HG02885 (cell line): Measurements from ENCODE around the gene PDE6B.
"Not testable (repeated sequence)": the region's sequence is repeated elsewhere in the genome, so short reads cannot be mapped to it uniquely, and the experiment has no call there.

ENCODE experiments used
- ATAC-seq: cut with Tn5 transposase; IDR thresholded peaks from one replicate; pipeline ENCODE4 v1.9.1; 2021; ENCODE audit warnings: mild to moderate bottlenecking; ENCODE audit not compliant: unreplicated experiment, poor library complexity

PDE6B gene

DNA sequence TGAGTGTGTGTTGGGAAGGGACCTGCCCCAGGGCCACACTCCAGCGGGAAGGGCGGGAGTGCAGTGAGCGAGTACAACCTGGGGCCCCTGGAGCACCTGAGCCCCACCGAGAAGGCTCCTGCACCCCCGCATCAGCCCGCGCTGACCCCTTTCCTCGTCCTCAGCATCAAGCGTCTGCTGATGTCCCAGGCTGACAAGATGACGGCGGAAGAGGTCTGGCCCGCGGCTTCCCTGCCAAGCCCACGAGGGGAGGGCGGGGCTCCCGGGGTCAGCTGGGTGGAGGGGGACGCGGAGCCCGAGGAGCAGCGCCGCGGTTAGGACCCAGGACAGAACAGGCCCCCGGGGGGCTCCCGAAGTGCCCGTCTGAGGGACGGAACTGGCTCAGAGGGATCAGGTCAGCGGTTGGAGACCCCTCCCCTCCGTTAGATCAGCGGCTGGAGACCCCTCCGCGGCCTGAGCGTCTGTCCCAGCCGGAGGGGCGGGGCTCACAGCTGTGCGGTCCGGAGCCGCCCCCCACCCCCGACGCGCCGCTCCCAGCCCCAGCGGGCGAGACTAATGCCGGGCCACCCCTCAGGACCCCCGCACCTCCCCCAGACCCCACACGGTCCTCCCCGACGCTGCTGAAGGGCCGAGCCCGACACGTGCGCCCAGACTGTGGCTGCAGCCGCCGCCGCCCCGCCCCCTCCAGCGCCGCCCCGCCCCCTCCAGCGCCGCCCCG, 55.7 kb downstream of the PDE6B start:
- peak; percentile 31 for ATAC-seq

DNA sequence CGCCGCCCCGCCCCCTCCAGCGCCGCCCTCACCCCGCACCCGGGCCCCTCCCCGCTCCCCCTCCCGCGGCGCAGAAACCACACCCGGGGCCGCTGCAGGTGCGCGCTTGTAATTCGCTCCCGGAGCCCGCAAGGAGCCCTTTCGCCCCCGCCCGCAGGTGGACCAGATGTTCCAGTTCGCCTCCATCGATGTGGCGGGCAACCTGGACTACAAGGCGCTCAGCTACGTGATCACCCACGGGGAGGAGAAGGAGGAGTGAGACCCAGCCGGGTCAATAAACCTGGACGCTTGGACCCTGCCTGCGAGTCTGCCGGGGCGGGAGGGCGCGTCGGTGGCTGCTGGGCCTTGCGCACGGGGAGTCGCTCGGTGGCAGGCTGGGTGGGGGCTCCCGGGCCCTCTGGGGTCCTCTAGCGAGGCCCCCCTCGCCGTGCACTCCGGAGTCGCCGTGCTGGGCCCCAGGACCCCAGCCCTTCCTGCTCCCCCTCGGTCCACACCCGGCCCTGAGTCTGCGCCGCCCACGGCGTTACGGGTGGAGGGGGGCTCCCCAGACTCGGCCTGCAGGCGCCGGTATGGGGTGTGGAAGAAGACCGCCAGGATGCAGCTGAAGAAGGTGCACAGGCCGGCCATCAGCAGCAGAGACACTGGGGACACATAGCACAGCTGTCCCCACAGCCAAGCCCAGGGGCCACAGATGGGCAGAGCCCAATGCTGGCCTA, 56.5 kb downstream of the PDE6B start:
- no peak for ATAC-seq

DNA sequence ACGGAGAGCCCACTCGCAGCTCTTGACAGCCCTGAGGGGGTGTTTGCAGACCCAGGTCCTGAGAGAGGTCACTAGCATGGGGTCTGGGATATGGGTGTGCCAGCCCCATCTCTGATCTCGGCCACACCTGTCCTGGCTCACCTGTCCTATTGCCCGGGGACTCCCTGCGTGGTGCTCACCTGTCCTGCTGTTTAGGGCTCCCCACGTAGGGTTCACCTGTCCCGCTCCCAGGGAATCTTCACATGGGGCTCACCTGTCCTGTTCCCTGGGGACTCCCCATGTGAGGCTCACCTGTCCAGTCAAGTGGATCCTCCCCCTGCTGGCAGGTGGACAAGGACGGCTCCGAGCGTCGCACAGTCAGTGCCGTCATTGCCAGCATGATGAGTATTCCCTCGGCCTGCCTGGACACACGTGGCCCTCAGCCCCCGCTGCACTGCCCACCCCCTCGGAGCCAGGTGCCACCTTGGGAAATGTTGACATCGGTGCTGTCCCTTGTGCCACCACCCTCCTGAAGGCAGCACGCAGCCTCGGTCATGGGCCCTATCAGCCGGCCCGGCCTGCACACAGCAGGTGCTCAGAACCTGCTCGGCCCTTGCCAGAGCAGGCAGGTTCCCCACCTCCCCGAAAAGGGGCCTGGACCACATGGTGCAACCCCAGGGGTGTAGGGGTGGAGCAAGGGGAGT, 57.3 kb downstream of the PDE6B start:
- no peak for ATAC-seq

DNA sequence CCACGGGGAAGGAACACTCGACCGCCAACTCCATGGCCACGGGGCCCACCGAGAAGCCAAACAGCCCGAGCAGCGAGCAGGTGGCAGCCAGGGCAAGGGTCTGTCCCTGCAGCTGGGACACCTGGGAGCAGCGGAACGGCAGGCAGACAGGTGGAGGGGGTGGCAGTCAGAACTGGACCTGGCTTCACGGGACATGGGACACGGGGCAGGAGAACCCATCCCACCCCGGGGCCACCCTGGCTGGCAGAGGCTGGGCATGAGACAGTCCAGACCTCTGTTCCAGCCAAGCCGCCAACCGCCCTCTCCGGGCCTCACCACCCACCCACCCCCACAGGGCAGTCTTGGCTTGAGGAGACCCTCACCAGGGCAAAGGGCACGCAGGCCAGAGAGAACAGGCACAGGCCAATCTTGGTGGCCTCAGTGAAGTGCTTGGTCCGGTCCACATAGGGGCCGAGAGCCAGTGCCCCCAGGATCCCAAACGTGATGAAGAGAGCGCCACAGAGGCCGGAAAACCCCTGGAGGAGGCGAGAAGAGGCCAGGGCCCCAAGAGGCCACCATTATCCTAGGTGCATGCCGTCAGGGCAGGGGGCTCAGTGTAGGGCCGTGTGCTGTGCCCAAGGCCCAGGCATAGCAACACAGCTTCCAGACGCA, 58.0 kb downstream of the PDE6B start:
- no peak for ATAC-seq

DNA sequence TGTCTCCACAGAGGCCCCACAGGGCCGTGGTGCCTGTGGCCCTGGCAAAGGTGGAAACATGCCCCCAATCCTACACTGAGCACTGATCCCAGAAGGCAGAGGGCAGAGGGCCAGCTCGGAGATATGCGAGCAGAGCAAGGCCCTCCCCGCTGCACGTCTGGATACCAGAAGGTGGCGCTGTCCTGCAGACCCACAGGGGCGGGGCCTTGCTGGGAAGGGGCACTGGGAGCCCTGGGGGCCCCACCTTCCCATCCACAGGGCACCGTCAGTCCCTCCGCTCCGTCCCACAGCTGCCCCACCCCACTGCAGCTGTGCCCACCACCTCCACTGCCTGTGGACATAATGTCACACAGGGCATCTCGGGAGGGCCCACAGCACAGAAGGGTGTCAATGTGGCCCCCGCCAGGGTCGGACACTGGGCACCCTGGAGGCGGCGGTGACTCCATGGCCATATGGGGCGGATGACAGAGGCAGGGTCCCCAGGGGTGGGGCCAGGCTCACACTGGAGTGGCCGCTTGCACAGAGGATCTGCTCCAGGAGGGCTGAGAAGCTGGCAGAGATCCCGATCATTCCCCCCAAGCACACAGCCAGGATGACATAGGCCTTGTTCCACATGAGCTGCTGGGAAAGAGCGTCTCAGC, 58.7 kb downstream of the PDE6B start:
- ATAC-seq: peak; percentile 22

- no peak for ATAC-seq
Measured at GRCh38 chr4:684623-685327, 59.4 kb downstream of the PDE6B start.

DNA sequence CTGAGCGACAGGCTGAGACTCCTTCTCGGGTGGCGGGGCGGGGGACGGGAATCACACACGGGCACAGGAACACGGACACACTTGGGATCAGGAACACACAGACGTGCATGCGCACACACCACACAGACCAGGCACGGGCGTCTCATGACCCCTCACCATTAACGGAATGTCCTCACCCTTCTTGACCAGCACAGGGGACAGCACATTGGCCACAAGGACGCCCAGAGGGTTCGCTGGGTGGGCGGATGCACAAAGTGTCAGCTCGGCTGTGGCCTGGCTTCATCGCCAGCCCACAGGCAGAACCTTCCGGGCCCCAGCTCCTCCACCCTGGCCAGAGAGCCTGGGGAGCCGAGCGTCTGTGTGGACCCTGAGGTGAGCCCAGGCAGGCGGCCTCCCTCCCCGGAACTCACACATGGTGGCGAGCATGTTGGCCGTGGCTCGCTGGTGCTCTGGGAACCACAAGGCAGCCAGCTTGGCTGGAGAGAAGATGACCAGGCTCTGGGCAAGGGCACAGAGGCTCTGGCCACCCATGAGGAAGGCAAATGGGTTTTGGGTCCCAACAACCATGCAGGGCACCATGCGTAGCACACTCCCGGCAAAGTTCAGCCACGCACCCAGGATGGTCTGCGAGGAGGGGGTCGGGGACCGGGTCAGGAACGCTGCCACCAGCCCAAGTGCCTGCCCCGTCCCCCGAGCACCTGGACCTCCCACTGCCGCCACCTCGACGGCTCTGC, 60.5 kb downstream of the PDE6B start:
- no peak for ATAC-seq

- ATAC-seq: no peak
Measured at GRCh38 chr4:686413-687040, 61.2 kb downstream of the PDE6B start.

DNA sequence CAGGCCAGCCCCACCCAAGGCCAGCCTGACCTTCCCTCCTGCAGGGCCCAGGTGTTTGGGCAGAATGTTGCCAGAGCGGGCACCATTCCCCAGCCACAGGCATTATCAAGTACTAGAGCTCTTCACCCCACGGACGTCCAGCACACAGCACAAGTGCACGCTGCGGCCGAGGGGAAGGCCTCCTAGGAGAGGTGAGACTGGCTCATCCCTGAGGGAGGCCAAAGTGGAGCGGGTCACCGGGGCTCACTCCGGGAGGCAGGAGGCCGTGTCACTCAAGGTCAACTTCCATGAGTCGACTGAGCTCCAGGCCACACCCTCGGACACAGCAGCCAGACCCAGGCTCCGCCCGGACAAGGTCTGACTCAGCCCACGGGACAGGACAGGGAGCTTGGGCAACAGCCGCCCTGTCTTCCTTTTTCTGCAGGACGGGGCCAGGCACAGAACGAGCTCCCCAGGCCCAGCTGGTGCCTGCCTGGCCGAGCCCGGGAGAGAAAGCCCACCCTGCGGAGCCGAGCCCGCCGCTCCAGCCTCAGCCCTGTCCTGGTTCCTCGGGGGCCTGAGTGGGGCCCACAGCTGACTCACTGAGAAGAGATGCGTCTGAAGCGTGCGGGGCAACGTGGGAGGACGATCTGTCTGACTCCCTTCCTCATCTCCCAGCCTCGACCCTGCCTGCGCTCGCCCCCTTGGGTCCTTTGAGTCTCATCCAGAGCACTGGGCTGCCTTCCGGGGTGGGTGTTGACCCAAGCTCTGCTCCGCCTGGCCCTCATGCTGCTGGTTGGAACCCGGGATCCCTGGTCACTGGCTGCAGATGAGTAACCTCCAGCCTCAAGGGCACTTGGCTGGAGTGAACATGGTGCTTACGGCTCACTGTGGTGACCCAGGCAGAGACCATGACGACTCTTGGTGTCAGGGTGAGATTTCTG, 61.9 kb downstream of the PDE6B start:
- ATAC-seq: no peak

GRCh38 chr4:687971-688853, 62.8 kb downstream of the PDE6B start:
- ATAC-seq: no peak

GRCh38 chr4:688854-689681, 63.7 kb downstream of the PDE6B start, which contains the start of gene SLC49A3:
TSS of gene SLC49A3 (minus strand) at chr4:689151. CDS start at chr4:689127, 24 bp downstream.
- ATAC-seq: no peak

GRCh38 chr4:689723-690122, 64.3 kb downstream of the PDE6B start:
- ATAC-seq: no peak

- no peak for ATAC-seq
Measured at GRCh38 chr4:692771-693554, 67.6 kb downstream of the PDE6B start.

DNA sequence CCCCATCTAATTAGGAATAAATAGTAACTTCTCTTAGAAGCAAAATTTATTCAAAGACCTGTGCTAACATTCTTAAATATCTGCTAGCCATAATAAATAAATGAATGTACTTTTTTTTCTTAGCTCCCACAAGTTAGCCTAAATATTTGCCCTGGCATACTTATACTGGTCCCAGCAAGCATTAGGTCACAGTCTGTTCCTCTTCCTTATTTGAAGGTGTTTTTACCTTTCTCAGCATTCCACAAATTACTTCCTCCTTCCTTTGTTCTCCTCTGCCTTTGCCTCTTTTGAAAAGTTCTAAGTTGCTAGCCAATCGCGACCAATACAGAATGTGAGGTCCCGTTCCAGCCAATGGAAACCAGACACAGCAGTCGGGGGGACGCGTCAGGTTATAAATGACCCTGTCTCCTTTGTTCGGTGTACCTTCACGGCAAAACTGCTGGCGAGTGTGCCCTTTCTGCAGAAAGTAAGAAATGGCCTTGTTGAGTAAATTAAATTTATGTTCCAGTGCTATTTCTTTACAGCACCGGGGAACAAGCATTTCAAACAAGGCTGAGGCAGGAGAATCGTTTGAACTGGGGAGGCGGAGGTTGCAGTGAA, 69.1 kb downstream of the PDE6B start:
- ATAC-seq: not testable (repeated sequence)
